CD4-positive, alpha-beta T cell (primary cell): ENCODE data around the gene TBC1D9B. TPM values are rescaled to one million over a fixed set of nuclear protein-coding genes. Genes with fewer than 3 reads are reported as not detected.

Experiments
- ATAC-seq: fragments of 200-7000 bp; cut with Tn5 transposase; one replicate; pipeline ENCODE4 v1.10.0; 2022; ENCODE audit warnings: mild to moderate bottlenecking; ENCODE audit not compliant: poor library complexity
- CTCF ChIA-PET: fragments of 350-600 bp; sonication (Branson Sonifier 250); formaldehyde crosslinking; loops from one replicate; lab custom pipeline; 2021; ENCODE audit warnings: antibody characterized with exemption, inconsistent platforms; lab: Charles Lee
- POLR2A ChIA-PET: fragments of 350-600 bp; sonication (Branson Sonifier 250); formaldehyde crosslinking; loops from one replicate; lab custom pipeline; 2021; ENCODE audit warnings: antibody characterized with exemption, inconsistent platforms; lab: Charles Lee
- DNase-seq, 14 experiments: peaks; one replicate each; pipeline ENCODE4 v3.0.0-alpha.2; 2013 to 2020; ENCODE audit warnings: mixed read lengths in 2 of 14
- H3K27ac ChIP-seq, 2 donors: one replicate each; pipeline versions ENCODE4 v1.5.1 to v1.7.0; 2013; ENCODE audit warnings: low read length in 2 of 2, low read depth in 1 of 2, mild to moderate bottlenecking in 1 of 2
- H3K27me3 ChIP-seq, 2 experiments: 1 replicate in 1 of 2; 2 replicates in 1 of 2; pipeline versions ENCODE4 v1.6.1 to v1.7.0; 2013; ENCODE audit warnings: low read length in 2 of 2, control low read depth in 1 of 2, mild to moderate bottlenecking in 1 of 2, moderate library complexity in 1 of 2; ENCODE audit not compliant: insufficient read depth in 2 of 2, control insufficient read depth in 1 of 2
- H3K36me3 ChIP-seq: one replicate; pipeline ENCODE4 v1.6.1; 2013; ENCODE audit warnings: low read length, control low read depth; ENCODE audit not compliant: insufficient read depth
- H3K4me1 ChIP-seq: one replicate; pipeline ENCODE4 v1.6.1; 2013; ENCODE audit warnings: low read length, control low read depth; ENCODE audit not compliant: insufficient read depth
- H3K4me3 ChIP-seq: one replicate; pipeline ENCODE4 v1.5.1; 2013; ENCODE audit warnings: mild to moderate bottlenecking, low read length, moderate library complexity
- H3K9me3 ChIP-seq, 2 experiments: 1 replicate in 1 of 2; 2 replicates in 1 of 2; pipeline versions ENCODE4 v1.6.1 to v1.7.0; 2013; ENCODE audit warnings: low read length in 2 of 2, mild to moderate bottlenecking in 2 of 2, control low read depth in 1 of 2, moderate library complexity in 1 of 2; ENCODE audit not compliant: control insufficient read depth in 1 of 2, insufficient read depth in 1 of 2
- H3K27ac Mint-ChIP-seq: one replicate; pipeline ENCODE4 v1.8.0; 2020; ENCODE audit warnings: mixed read lengths
- H3K27me3 Mint-ChIP-seq: one replicate; pipeline ENCODE4 v1.8.0; 2021; ENCODE audit warnings: mixed read lengths
- H3K36me3 Mint-ChIP-seq: one replicate; pipeline ENCODE4 v1.8.0; 2021; ENCODE audit warnings: low read depth, mixed read lengths
- H3K4me1 Mint-ChIP-seq: one replicate; pipeline ENCODE4 v1.8.0; 2021; ENCODE audit warnings: low read depth, mixed read lengths
- H3K4me3 Mint-ChIP-seq: one replicate; pipeline ENCODE4 v1.8.0; 2020; ENCODE audit warnings: mild to moderate bottlenecking, mixed read lengths
- H3K9me3 Mint-ChIP-seq: one replicate; pipeline ENCODE4 v1.8.0; 2020; ENCODE audit warnings: mixed read lengths
- CTCF ChIP-seq: fragments of 200-600 bp; IDR thresholded peaks from one replicate; pipeline ENCODE4 v1.8.0; 2022; ENCODE audit warnings: antibody characterized with exemption, mild to moderate bottlenecking
- intact Hi-C, 2 experiments: fragments of 100-400 bp; cut with DNase I in 1 of 2; cut with micrococcal nuclease in 1 of 2; formaldehyde crosslinking; loops; one replicate each; pipeline versions ENCODE4 v1.15.1 to v1.9.0; 2023 to 2025; cut with DNase I, micrococcal nuclease
- total RNA-seq, 174 experiments: library from RNA in 2 of 174; stranded (reverse) in 2 of 174; gene quantifications; one replicate each; pipeline ENCODE4 v1.2.3 and lab custom pipeline; 2021 to 2026

The TBC1D9B gene
- total RNA-seq, 2 experiments from 2014 or later, result 67.5 to 71.8 TPM

GRCh38 chr5:179816401-179816795 lies 91.3 kb downstream of the TBC1D9B start:
- Histone ChIP-seq H3K36me3 (peaks cover 13% of the 10 kb centered on the region), H3K27me3 (peaks cover 0 to 4% of the 10 kb centered on the region in 2 experiments), H3K9me3 (no peaks in the 10 kb centered on the region), H3K27ac (no peak overlapping the region), H3K4me3 (no peak overlapping the region), H3K4me1 (peaks cover 41% of the 10 kb centered on the region)
- Mint-ChIP-seq H3K9me3 (no peaks in the 10 kb centered on the region), H3K27me3 (peaks cover 5% of the 10 kb centered on the region), H3K4me3 (no peak overlapping the region), H3K36me3 (peaks cover 16% of the 10 kb centered on the region), H3K27ac (no peak overlapping the region), H3K4me1 (peaks cover 34% of the 10 kb centered on the region)
- ChIA-PET CTCF (interaction anchor here (1.2 kb wide), 1 partner anchor 14 kb away, joined by 4 read pairs; no protein-coding TSS in a partner anchor), POLR2A (no interaction called here)
- no peak for TF ChIP-seq CTCF
- DNase-seq, result no peak
- intact Hi-C loops, result no loop called here
- ATAC-seq, result no peak

GRCh38 chr5:179815491-179816249 lies 92.0 kb downstream of the TBC1D9B start:
- Histone ChIP-seq H3K4me1 (peaks cover 40% of the 10 kb centered on the region), H3K27ac (no peak overlapping the region), H3K4me3 (no peak overlapping the region), H3K9me3 (no peaks in the 10 kb centered on the region), H3K36me3 (peaks cover 13% of the 10 kb centered on the region), H3K27me3 (peaks cover 0 to 4% of the 10 kb centered on the region in 2 experiments)
- intact Hi-C loops, result no loop called here
- DNase-seq (peak in 1 of 14 experiments; percentile 13), ATAC-seq (no peak)
- Mint-ChIP-seq H3K4me1 (peaks cover 33% of the 10 kb centered on the region), H3K36me3 (peaks cover 15% of the 10 kb centered on the region), H3K27me3 (peaks cover 5% of the 10 kb centered on the region), H3K4me3 (peak overlapping the region; percentile 68), H3K9me3 (no peaks in the 10 kb centered on the region), H3K27ac (no peak overlapping the region)
- no peak for TF ChIP-seq CTCF
- ChIA-PET CTCF (interaction anchor here (1.2 kb wide), 1 partner anchor 13 kb away, joined by 4 read pairs; no protein-coding TSS in a partner anchor), POLR2A (no interaction called here)

GRCh38 chr5:179814090-179814489 lies 93.6 kb downstream of the TBC1D9B start:
- CTCF ChIA-PET, result no interaction called here
- Mint-ChIP-seq H3K4me3 (no peak overlapping the region), H3K27ac (no peak overlapping the region)

More at GRCh38 chr5:179814090-179814489, 93.6 kb downstream of the TBC1D9B start:
- no peak for DNase-seq
- Histone ChIP-seq H3K36me3 (peaks cover 13% of the 10 kb centered on the region), H3K27me3 (peaks cover 0 to 4% of the 10 kb centered on the region in 2 experiments), H3K27ac (no peak overlapping the region), H3K9me3 (no peaks in the 10 kb centered on the region), H3K4me1 (peaks cover 25% of the 10 kb centered on the region), H3K4me3 (no peak overlapping the region)
- ATAC-seq, result no peak
- H3K4me1 Mint-ChIP-seq, result peaks cover 23% of the 10 kb centered on the region
- peaks cover 5% of the 10 kb centered on the region for H3K27me3 Mint-ChIP-seq
- POLR2A ChIA-PET, result interaction anchor here (1.4 kb wide), 1 partner anchor 12 kb away, joined by 3 read pairs; no protein-coding TSS in a partner anchor
- intact Hi-C loops, result no loop called here
- TF ChIP-seq CTCF, result no peak
- H3K9me3 Mint-ChIP-seq, result no peaks in the 10 kb centered on the region
- peaks cover 15% of the 10 kb centered on the region for H3K36me3 Mint-ChIP-seq
